KBM-7 (cell line): Measurements from ENCODE around the gene BOK.

ENCODE experiments used
- DNase-seq: peaks from one replicate; pipeline ENCODE4 v3.0.0-alpha.2; 2015
- in situ Hi-C: fragments of 300-500 bp; cut with MboI; formaldehyde crosslinking; loops from 2 replicates; pipeline ENCODE4 v1.14.3; 2020; ENCODE audit warnings: low sequenced_read_pairs, low pct_unique_long_range_greater_than_20kb, mixed read lengths

The BOK gene

DNA sequence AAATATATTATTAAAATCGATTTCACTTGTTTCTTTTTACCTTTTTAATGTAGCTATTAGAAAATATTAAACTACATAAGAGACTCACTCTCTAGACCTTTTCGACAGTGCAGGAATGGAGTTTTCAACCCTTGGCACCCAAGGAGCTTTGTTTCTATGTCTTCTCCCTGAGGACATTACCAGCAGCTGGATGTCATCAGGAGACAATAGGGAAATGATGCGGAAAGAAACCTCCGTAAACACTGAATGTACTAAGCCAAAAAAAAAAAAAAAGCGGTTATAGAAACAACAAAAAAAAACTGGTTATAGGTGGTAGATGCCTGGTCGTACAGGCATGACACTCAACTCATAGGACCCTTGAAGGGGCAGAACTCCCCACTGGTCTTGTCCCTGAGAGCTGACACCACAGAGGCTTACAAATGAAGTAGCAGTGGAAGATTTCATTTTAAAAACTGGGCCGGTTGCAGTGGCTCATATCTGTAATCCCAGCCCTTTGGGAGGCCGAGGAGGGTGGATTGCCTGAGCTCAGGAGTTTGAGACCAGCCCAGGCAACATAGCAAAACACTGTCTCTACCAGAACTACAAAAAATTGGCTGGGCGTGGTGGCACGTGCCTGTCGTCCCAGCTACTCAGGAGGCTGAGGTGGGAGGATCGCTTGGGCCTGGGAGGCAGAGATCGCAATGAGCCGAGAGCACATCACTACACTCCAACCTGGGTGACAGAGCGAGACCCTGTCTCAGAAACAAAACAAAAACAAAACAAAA, 54.7 kb downstream of the BOK start:
- in situ Hi-C loops, result no loop called here
- no peak for DNase-seq

DNA sequence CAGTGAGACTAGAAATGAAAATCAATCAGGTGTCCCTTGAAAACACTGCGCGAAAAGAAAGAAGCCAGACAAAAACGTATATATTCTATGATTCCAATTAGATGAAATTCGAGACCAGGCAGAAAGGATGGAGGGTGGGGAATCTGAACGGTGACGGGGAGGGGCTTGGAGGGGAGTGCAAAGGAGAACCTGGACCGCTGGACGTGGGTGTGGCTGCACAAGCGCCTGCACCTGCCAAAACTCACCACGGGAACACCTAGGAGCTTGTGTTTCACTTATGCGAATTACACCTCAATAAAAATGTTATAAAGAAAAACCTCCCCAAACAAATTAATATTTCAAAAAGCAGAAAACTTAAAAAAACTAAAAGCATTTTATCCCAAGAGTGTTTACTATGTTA, 56.5 kb downstream of the BOK start:
- DNase-seq, result no peak
- in situ Hi-C loops, result no loop called here

DNA sequence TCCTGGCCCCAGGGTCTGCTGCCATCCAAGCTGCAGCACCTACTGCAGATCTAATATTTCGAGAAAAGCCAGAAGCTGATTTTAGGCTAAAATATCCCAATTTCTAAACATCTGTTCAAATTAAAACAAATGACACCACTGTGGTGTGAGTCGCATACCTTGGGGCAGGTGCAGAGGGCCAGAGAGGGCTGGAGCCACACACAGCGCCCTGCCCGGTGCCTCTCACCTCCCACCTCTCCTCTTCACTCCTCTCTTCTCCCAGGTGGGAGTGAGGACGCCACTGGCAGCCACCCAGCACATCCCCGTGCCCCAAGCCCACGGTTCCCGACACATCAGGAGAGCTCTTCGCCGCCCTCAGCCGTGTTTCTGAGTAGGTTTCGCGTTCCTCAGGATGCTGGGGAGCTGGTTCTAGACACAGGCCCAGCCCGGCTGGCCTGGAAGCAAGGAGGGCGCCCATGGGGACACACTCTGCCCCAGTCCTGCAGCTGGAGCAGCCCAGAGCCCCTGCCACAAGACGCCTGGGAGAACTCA, 57.0 kb downstream of the BOK start:
- in situ Hi-C loops, result no loop called here
- no peak for DNase-seq

DNA sequence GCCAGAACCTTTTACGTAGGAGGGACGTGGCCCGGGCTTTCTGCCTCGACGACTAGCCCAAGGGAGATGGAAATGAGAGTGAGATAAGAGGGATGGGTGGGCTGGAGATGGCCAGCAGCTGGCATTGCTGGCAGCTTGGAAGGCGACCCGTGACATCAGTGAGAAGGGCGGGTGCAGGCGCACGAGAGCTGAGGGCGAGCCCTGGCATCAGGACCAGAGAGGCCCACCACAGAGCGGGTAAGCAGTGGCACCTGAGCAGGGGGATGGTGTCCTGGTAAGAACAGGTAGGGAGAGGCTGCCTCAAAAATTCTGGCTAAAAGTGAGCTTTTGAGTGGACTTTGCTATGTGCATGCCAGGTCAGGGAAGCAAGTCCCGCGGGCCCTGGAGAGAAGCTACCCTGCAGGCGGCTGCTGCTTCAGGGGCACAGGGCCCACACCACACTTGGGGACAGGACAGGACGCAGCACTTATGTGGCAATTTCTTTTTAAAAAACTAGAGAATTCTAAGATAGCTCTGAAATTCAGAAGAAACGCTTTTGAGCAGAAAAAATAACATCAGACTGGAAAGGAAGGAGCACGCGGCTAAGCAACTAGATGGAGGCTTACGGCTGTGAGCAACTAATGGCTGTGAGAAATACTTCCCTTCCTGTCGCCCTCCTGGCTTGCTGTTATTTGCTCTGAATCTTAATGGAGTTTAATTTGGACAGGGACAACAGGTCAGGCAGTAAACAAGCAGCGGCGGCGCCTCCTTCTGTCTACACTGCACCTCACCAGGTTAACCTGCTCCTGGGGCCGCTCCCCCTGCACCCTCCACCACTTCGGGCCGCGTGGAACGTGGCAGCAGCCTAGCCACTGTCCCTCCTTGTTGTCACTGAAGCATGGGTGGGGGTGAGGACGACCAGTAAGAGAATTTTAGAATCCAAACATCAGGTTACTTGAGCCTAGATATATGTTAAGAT, 57.9 kb downstream of the BOK start:
- in situ Hi-C loops, result no loop called here
- no peak for DNase-seq

DNA sequence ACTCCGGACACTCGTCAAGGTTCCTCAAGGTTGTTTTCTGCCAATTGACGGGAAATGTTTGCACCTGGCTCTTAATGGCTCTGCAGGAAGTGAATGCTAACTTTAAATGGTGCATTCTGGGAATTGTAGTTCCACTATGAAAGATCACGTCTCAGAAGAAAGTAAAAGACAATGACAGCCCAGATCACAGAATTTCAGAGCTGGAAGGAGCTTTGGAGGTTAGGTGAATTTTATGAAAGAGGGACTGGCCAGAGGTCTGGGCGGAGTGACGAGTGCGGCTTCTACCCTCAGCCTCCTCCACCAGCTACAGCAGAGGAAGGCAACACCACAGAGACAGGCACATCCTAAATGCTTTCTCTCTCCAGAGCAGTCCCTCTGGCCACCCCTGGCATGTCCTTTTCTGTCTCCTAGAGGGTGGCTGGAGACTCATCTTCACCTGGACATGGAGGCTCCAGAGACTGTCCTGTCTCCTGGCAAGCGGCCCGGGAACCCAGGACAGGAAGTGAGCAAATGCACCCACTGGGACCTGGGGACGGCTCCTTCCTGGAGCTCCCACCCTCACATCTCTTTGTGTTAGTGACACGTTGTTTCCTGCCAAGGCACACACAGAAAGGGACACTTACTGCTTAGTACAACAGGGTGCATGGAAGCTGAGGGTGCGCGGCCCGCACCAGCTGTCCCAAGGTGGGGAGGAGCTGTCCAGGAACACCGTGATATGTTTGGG, 59.0 kb downstream of the BOK start:
- in situ Hi-C loops, result no loop called here
- DNase-seq, result no peak

DNA sequence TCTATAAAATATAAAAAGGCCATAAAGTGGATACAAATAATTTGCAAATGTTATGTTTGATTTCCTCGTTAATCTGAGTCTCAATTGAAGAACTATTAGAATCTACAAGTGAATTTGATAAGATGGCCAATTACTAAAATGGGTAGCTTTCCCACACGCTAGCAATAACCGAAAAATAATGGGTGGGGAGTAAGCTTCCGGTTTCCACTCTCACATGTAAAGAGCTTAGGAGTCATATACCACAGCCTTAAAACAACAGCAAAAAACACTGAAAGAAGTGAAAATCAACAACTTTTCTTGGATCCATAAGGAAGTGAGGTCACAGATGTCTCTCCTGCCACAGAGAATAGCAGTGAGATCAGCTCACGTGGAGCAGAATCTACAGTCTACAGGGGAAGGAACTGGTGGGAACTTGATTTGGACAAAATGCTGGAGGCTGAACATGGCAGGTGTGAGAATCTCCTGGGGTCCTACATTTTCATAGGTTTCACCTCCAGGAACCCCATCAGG, 59.8 kb downstream of the BOK start:
- in situ Hi-C loops, result no loop called here
- DNase-seq, result no peak

DNA sequence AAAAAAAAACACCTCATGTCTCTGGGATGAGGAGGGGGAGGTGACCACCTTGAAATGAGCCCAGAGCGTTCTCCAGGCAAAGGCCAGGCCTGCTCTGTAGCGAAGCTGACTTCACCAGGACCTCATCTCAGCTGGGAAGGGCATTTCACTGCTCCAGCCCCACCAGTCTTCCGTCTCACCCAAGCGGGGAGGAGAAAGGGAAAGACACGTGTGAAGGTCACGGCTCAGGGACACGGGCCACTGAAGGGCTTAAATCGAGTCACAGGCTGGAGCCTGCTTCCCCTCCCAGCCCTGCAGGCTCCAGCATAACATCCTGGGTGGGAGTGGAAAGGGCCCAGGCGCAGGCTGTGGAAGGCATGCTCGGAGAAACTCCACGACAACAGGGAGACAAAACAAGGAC, 60.3 kb downstream of the BOK start:
- in situ Hi-C loops, result no loop called here
- no peak for DNase-seq

DNA sequence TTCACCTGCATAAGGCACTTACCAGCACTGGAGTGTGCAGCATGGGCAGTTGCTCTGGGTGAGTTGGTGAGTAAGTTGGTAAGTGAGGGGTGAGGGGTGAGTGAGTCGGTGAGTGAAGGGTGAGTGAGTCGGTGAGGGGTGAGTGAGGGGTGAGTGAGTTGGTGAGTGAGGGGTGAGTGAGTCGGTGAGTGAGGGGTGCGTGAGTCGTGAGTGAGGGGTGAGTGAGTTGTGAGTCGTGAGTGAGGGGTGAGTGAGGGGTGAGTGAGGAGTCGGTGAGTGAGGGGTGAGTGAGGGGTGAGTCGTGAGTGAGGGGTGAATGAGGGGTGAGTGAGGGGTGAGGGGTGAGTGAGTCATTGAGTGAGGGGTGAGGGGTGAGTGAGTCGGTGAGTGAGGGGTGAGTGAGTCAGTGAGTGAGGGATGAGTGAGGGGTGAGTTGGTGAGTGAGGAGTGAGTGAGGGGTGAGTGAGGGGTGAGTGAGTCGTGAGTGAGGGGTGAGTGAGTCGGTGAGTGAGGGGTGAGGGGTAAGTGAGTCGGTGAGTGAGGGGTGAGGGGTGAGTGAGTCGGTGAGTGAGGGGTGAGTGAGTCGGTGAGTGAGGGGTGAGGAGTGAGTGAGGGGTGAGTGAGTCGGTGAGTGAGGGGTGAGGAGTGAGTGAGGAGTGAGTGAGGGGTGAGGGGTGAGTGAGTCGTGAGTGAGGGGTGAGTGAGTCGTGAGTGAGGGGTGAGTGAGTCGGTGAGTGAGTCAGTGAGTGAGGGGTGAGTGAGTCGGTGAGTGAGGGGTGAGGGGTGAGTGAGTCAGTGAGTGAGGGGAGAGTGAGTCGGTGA, 61.3 kb downstream of the BOK start:
- in situ Hi-C loops, result no loop called here
- DNase-seq, result no peak

DNA sequence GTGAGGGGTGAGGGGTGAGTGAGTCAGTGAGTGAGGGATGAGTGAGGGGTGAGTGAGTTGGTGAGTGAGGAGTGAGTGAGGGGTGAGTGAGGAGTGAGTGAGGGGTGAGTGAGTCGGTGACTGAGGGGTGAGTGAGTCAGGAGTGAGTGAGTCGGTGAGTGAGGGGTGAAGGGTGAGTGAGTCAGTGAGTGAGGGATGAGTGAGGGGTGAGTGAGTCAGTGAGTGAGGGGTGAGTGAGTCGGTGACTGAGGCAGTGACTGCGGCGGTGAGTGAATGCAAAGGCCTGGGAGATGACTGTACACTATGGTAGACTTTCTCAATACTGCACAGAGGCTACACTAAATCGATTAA, 61.8 kb downstream of the BOK start:
- in situ Hi-C loops, result no loop called here
- no peak for DNase-seq
